Activated T-cell treated with anti-CD3 and anti-CD28 coated beads for 1 hour (primary cell): Measurements from ENCODE around the gene STX18.
A peak's percentile ranks its signal among the peaks of the same experiment; 100 is the strongest.

Source experiments
- DNase-seq: peaks from one replicate; pipeline ENCODE4 v3.0.0-alpha.2; 2020; ENCODE audit warnings: low read depth

The STX18 gene

DNA sequence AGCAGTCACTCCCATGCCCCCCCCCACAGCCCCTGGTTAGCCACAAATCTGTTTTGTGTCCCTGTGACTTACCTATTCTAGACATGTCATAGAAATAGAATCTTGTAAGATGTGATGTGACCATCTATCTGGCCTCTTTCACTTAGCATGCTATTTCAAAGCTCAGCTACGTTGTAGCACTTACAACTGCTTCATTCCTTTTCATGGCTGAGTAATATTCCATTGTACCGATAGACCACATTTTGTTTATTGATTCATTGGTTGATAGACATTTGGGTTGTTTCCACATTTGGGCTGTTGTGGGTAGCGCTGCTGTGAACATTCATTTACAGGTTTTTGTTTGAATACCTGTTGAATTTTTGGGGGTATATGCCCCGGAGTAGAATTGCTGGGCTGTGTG lies 143.4 kb downstream of the STX18 start:
- no peak for DNase-seq

DNA sequence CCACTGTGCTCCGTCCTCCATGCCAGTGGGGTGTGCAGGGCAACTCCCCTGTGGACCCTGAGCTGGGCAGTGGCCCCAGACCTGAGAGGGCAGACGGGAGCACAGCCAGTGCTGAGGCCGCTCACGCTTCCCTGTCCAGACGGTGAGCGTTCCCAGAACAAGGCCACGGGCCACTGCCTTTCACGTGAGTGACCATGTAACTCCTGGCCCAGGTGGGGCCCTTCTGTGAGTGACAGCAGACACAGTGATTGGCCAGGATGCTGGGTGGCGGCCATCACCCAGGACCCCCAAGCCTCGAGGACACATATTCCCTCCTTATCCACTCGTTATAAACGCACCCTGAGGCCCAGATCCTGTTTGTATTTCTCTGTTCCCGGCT lies 144.4 kb downstream of the STX18 start:
- no peak for DNase-seq

DNA sequence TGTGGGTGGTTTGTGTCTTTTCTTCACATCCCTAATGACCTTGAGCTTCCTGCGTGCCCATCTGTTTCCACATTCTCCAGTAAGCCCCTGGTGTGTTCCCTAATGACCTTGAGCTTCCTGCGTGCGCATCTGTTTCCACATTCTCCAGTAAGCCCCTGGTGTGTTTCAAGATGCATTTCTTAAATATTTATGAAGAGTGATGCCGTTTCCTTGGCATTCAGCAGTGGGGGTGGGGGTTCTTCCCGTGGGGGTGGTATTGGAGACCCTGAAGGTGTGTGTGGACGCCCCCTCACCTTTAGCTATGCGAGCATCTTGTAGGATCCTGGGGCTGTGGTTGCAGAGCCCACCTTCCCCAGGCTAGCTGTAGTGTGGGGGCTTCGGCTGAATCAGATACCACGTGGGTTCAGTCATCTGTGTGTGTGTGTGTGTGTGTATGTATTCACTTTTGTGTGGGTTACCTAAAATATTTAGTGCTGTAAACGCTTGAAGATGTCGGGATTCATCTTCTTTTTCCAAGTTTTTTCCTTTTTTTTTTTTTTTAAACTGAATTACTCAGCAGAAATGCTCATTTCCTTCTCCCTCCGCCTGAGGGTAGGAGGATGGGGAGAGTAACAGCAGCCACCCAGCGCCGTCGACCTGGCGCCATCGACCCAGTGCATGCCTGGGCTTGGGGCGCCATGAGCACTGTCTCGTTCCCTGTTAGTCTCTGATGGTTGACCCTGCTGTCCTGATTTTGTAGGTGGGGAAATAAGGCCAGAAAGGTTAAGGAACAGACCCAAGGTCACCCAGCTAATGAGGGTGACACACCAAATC lies 145.0 kb downstream of the STX18 start:
- DNase-seq = no peak

DNA sequence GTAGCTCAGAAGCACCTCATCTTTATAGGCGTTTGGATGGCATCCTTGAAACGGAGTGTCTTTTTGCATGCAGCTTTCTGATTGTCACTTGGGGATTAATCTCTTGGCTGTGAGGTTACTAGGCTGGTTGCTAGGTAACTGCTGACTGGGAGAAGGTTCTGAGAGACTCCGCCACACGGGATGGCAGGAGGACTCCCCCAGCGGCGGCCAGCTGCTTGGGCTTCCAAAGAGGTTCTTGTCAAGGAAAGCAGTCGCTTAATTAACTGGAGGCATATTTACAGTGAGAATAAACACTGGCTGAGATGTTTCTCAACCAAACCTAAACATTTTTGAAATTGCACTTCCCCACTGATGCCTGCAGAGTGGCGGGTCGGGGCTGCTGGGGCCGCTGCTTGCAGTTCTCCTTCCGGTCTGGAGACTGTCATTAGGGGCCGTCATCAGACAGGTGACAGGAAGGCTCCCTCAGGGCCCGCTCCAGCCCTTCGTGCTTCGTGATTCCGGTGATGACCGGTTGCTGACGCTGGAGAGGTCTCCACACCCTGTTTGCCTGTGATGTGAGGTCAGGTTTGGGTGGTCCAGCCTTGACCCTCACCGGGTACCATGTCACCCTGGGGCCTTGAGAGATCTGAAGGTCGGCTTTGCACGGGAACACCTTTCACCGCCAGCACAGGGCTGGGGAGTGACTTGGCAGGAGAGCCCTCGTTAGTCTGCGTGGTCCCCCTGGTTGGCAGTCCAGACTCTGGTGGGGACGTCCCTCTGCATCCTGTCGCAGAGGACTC lies 145.8 kb downstream of the STX18 start:
- DNase-seq = no peak

DNA sequence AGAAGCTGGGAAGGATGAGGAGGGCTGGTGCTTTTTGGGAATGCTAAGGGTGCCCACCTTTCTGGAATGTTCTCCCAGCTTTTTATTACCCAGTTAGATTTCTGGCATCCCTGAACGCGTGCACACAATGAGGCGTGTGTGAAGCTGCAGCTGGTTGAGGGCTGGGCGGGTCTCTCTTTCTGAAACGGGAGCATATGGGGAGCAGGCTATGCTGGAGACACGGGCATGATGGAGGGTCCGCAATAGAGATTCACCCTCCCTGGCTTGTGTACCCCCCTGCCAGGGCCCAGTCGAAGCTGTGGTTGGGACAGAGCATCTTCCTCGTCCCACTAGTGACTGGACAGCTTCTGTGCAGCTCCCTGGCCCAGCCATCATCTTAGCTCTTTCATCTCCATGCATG lies 146.5 kb downstream of the STX18 start:
- no peak for DNase-seq

DNA sequence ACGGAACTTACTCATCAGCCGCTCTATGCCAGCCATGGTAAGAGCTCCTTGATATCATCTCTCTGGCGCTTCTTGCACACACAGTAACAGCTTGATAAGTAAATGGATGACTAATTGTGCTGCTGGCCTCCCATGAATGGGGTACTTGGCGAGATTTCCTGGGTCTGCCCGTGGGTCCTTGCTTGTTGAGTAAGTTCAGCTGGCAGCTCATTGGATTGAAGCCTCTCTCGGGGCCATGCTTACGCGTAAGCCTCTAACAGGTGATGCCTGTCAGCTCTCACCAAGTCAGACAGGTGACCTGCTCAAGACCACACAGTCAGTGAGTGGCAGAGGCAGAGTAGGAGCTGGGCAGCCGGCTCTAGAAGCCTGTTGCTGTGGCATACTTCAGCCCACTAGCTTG lies 147.2 kb downstream of the STX18 start:
- no peak for DNase-seq

DNA sequence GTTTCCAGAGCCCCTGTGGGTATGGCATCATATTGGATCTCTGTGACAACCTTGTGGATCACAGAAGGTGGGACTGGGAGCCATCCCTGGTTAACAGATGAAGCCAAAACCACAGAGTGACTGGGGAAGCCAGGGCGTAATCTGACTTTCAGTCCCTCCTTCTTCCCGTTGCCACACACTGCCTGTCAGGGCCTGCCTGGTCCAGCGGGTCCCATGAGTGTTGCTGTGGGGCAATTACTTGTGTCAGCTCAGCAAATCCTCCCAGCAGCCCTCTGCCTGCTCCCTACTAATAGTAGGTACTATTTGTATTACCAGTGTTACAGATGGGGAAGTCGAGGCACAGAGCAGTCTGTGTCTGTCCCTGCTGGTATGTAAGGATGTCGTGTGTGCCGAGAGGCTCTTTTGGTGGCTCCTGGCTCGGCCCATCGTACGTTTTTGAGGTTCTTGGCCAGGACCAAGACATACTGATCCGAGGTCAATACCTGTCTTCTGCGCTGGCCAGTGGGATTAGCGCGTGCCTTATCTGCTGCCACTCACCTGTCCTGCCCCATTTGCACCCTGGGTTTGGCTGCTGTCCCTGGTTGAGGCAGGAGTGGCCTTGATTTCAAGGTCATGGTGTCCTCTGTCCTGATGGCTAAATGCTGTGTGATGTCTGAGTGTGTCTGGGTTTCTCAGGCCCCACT lies 149.2 kb downstream of the STX18 start:
- DNase-seq = no peak

DNA sequence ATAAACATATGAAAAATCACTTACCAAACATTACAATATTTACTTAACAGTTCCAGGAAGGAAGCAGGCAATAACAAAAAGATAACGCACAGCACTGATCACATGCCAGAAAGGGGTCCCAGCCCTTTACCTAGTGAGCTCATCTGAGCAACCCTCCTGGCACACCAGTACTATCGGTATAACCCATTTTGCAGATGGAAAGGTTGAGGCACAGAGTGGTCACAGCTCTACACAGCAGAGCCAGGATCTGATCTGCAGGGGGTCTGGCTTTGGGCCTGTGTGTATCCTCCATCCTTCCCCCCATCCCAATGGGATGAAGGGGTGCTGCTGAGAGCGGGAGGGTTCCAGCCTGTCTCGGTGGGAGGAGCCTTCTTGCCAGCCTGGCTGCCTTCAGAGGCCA lies 150.0 kb downstream of the STX18 start:
- no peak for DNase-seq

DNA sequence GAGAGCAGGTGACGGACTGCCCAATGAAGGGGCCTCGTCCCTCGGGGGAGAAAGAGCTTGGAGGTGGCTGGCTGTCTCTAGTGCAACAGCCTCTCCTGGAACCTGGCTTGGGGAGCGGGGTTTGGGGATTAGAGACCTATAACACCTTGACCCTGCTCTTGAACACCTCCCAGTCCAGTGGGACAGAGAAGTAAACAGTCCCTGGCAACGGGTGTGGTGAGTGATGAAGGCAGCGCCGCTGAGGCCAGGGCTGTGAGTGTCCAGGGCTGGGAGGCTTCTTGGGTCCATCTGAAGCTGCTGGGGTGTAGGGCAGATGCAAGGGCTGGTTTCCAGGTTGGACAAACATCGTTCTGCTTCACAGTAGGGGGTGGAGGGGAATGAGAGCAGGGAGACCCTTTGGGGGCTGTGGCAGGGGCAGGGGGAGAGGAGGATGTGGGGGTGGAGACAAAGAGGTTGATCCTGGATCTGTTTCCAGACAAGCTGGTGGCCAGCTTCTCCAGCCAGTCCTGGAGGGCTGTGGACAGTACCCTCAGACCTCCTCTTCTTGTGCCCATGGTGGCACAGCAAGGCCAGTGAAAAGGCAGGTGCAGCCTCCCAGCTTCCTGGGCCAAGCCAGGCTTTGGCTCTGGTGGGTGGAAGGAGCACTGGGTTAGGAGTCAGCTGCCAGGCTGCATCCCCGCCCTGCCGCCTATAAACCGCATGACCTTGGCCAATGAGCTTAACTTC lies 151.2 kb downstream of the STX18 start:
- DNase-seq = no peak

DNA sequence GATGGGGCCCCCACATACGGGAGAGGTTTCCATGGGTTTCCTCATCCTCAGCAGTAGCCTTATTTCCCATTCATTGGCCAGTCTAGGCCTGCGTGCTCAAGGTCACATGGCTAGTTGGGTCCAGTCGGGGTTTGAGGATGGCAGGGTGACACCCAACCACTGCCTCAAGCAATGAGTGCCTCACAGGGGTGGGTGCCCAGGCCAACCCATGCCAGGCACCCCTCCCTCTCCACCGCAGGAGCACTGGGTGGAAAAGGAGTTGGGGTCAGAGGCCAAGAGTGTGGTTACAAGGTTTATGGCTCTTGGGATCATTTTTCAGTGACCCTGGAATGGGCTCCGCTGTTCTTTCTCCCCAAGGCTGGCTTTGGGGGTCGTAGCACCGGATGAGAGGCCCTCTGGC lies 151.8 kb downstream of the STX18 start:
- no peak for DNase-seq

DNA sequence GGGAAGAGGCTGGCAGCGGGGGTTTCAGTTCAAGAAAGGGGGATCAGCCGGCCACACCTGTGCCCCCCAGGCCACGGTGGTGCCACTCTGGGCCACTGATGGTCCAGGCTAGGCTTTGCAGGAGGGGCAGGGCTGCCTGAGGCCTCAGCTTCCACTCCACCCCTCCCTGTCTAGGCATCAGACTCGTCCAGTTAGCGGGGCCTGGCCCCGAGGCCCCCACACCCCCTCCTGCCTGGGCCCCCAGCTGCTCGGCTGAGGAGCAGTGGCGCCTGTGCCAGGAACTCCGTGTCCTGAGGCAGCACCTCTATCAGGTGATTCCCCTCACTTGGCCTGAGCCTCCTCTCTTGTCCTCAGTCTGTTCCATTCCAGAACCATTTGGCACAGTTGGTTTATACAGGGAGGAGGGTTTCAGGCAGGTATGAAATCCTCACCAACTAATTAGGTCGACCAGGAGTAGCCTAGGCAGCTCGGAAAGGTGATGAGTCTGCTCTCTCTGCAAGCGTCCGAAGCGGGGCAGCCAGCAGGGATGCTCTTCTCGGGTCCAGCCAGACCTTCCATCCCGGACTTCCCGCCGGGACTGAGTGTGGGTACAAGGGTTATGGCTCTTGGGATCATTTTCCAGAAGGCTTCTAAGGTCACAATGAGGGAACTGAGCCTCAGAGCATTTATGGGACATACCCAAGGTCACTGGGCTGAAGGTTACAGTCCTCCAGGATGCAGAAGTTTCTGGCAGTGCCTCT lies 152.8 kb downstream of the STX18 start:
- no peak for DNase-seq

DNA sequence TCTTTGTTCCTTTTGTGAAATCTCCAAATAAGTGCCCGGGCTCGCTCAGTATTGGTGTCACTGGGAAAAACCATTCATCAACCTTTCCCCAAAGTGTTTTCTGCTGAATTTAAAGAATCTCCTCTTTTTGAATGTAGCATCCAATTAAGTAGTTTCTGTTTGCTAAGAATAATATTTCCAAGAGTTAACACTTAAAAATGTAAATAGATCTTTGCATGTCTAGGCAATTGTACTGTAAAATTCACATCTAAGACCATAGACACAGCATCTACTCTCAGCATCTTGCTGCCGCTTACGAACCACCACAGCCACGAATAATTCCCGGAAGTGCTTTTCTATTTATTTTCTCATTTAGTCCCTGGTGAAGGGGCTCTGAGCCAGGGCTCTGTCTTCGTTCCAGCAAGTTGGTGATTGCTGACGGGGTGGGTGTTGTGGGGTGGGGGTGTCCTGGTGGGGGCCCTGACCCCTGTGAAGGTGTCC lies 153.5 kb downstream of the STX18 start:
- no peak for DNase-seq

DNA sequence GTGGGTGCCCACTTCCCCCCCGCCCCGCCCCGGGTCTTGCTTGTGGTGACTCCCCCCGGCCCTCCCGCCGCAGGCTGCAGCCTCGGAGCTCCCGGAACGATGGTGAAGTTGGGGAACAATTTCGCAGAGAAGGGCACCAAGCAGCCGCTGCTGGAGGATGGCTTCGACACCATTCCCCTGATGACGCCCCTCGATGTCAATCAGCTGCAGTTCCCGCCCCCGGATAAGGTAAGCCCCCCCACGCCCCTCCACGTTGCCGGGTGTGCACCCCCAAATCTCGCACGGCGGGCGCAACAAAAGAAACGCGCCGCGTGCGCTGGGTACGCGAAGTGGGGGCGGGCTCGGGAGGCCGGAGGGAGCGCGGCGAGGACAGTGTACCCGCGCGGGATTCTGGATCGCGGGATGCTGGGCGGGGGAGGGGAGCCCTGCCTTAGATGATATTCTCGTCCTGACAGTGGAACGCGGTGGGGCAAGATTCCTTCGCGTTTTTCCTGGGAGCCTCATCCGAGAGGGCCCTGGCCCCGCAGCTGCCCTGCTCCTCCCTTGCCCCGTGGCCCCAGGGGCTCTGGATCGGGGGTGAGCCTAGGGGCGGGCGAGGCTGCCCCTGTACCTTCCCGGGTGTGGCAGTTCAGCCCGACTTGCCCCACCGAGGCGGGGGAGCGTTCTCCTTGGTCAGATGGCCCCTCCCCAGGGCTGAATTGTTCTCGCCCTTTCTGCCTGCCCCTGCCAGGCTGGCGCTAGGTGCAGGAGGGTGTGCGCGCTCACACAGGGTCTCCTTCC lies 154.1 kb downstream of the STX18 start:
- DNase-seq = no peak

DNA sequence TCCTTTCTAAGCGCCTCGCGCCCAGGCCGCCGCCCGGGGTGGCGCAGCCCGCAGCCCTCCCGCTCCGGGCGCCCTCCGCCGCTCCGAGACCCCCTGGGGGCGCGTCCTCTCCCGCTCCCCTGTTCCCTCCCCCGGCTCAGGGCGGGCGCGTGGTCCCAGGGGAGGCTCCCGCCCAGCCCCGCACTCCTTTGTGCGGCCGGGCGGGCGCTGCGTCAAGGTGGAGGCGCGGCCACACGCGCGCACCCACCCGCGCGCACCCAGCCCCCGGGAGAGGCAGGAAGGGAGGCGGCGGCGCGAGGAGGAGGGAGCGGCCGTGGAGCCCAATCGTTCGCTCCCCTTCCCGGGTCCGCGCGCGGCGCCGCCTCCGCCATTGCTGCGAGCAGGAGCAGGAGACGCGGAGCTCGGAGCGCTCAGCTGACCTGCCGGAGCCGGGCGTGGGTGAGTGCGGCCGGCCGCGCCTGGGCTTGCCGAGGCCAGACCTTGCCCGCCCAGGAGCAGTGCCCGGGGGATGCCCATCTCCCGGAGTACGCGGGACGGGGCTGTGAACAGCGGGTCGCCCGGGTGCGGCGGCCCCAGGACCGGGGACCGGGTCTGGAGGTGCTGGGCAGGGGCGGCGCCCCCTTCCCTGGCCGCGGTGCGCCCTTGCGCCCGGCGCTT lies 155.0 kb downstream of the STX18 start, which contains the start of gene NSG1:
NSG1 (plus strand) TSS at position 367 of the 657 bp plus-strand sequence. CDS start 528 bp downstream, outside the sequence.
- peak; percentile 19 for DNase-seq

DNA sequence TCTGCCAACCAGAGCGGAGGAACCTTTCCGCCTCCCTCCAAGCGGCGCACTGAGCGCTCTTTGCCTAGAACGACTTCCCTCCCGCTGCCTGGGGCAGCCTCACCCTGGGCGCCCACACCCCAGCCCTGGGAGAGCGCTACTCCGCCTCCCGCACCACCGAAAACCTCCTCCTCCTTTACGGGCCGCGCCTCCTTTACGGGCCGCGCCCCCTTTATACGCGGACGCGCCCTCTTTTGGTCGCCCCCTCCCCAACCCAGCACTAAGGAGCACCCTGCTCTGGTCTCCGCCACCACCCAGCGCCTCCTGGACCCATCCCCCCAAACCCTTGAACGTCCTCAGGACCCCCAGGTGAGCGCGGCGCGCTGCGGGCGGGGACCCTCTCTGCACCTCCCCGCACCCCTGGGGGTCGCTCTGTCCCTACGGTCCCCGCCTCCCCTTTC lies 155.5 kb downstream of the STX18 start:
- DNase-seq = no peak

DNA sequence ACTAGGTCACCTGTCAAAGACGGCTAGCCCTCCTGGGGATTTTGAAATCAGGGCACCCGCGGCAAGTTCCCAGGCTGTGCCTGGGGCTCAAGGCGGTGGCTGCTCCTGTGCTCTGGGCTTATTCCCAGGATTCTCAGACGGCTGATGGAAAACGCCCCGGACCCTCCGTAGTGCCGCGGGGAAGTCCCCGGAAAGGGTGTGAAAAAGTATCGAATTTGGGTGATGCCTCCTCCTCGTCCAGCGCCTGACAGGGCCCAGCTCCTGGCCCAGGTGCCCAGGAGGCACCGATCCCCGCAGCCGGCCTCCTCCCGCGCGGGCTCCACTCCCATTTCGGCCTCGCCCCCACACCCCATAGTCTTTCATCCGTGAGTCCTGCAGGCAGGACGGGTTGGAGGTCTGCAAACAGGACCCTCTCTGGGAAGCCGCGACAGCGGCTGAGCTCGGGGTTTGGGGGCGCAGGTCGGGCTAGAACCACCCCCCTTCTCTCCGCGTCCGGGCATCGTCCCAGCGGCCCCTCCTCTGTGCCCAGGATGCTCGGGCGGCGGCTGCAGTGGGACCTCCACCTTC lies 156.0 kb downstream of the STX18 start:
- no peak for DNase-seq

DNA sequence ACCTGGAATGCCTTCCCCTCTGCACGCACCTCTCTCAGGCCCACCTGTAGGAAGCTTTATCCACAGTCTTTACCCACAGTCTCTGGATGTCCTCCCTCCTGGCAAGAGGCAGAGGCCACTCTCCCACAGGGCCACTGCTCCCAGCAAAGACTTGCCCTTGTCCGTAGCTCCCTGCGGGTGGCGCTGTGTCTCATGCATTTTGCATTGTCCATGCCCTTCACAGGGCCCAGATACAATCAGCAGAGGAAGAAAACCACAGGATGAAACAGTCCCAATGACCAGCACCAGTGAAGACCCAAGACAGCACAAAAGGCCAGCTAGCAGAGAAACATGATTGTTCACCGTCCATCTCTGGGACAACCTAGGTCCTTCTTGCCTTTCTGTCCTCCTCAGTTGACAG lies 157.0 kb downstream of the STX18 start:
- DNase-seq = no peak

DNA sequence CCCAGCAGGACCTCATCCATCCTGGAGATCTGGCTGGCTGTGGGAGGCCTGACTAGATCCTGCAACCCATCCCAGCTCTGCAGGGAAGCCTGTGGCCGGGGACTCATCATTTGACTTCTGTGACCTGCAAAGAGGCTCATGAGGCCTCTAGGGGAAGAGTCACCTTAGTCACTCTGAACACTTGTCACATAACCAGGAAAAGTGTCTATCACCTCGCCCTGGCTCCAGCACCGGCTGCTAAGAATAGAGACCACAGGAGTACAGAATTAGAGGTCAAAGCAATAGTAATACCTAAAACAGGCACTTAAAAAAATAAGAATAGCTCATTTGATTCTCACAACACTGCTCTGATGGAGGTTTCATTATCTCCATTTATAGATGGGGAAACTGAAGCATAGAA lies 158.8 kb downstream of the STX18 start:
- no peak for DNase-seq

DNA sequence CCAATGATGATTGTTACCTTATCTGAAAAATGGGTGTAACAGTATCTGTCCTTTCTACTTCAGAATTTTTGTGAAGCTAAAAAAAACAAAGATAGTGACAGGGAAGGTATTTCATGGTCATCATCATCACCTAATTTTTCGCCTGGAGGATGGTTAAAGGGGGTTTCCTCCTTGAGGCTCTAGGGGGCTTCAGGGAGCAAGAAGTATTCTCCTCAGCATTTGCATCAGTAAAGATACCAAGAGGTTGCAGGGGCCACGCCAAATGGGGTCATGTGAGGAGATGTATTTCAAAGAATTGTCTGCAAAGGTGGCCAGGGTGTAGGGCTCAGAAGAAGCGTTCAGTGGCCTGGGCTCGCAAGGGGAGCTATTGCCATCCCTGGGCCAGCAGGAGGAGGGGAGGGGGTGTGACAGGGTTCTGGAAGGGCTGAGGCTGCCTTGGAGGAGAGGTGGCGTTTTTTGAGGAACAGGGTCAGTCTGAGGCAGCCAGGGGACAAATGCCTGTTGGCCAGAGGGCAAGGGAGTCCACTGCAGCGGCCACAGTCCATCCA lies 162.2 kb downstream of the STX18 start:
- DNase-seq = no peak
